ENCODE data around the gene HBQ1. TPM values are rescaled to one million over a fixed set of nuclear protein-coding genes. Genes with fewer than 3 reads are reported as not detected.
"Not testable (repeated sequence)": the region's sequence is repeated elsewhere in the genome, so short reads cannot be mapped to it uniquely, and the experiment has no call there.

The HBQ1 gene
- total RNA-seq, 1 donor from 2014 or later: not detected

DNA sequence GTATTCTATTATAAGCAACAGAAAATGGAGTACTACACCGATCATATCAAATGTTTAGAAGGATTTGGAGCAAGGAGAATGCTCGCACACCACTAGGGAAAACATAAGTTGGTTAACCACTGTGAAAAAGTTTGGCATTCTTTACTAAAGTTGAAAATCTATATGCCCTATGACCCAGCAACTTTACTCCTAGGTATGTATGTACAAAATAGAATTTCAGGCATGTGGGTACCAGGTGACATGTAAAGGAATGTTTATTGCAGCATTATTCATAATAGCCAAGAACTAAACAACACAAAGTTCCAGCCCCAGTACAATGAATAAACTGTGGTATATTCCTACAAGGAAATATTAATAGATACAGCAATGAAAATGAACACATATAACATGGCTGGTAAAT, 33.6 kb upstream of the HBQ1 start:
- no peak overlapping the region for H3K4me3 ChIP-seq
- intact Hi-C loops (cut with DNase I): no loop called here
- H3K9me3 ChIP-seq: no peaks in the 10 kb centered on the region
- H3K27me3 ChIP-seq (ENCODE audit: low read depth): peaks cover 8% of the 10 kb centered on the region
- no peaks in the 10 kb centered on the region for H3K36me3 ChIP-seq
- TF ChIP-seq, protein P1, sequence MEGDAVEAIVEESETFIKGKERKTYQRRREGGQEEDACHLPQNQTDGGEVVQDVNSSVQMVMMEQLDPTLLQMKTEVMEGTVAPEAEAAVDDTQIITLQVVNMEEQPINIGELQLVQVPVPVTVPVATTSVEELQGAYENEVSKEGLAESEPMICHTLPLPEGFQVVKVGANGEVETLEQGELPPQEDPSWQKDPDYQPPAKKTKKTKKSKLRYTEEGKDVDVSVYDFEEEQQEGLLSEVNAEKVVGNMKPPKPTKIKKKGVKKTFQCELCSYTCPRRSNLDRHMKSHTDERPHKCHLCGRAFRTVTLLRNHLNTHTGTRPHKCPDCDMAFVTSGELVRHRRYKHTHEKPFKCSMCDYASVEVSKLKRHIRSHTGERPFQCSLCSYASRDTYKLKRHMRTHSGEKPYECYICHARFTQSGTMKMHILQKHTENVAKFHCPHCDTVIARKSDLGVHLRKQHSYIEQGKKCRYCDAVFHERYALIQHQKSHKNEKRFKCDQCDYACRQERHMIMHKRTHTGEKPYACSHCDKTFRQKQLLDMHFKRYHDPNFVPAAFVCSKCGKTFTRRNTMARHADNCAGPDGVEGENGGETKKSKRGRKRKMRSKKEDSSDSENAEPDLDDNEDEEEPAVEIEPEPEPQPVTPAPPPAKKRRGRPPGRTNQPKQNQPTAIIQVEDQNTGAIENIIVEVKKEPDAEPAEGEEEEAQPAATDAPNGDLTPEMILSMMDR (IDR thresholded peaks at IDR 0.05): no peak
- ATAC-seq: no peak
- H3K27ac ChIP-seq: no peak overlapping the region
- no peak for DNase-seq
- H3K4me1 ChIP-seq: no peaks in the 10 kb centered on the region

DNA sequence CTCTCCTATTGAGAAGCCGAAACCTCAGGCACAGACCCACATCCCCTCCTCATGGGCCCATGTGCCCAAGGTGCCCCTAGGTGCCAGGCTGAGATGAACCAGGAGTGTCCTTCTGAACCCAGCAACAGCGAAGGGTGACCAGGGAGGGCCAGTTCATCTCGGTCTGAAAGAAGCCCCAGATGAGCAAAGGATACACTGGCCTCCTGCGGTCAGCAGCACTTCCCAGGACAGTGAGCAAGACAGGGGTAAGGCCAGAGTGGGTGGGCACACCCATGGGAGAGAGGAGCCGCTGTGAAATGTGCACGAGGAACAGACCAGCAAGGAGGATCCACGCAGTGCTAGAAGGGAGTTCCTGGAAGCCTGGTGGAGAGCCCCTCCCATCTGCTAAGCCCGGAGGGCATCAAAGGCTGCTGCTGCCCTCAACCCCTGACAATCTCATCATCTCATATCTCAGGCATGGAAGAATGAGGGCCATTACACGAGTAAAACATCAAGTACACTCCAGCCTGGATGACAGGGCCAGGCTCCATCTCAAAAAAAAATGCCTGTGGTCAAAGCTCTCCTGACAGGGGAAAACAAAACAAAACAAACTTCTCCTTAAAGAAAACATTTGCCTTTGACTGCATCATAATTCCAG, 31.1 kb upstream of the HBQ1 start:
- Histone ChIP-seq H3K4me3 (no peak overlapping the region), H3K27me3 (ENCODE audit: low read depth) (no peaks in the 10 kb centered on the region), H3K27ac (no peak overlapping the region), H3K36me3 (no peaks in the 10 kb centered on the region), H3K9me3 (no peaks in the 10 kb centered on the region), H3K4me1 (no peaks in the 10 kb centered on the region)
- intact Hi-C loops (cut with DNase I): no loop called here
- TF ChIP-seq, protein P1 (IDR thresholded peaks at IDR 0.05): no peak
- DNase-seq (no peak), ATAC-seq (peak; percentile 57 to 74)

DNA sequence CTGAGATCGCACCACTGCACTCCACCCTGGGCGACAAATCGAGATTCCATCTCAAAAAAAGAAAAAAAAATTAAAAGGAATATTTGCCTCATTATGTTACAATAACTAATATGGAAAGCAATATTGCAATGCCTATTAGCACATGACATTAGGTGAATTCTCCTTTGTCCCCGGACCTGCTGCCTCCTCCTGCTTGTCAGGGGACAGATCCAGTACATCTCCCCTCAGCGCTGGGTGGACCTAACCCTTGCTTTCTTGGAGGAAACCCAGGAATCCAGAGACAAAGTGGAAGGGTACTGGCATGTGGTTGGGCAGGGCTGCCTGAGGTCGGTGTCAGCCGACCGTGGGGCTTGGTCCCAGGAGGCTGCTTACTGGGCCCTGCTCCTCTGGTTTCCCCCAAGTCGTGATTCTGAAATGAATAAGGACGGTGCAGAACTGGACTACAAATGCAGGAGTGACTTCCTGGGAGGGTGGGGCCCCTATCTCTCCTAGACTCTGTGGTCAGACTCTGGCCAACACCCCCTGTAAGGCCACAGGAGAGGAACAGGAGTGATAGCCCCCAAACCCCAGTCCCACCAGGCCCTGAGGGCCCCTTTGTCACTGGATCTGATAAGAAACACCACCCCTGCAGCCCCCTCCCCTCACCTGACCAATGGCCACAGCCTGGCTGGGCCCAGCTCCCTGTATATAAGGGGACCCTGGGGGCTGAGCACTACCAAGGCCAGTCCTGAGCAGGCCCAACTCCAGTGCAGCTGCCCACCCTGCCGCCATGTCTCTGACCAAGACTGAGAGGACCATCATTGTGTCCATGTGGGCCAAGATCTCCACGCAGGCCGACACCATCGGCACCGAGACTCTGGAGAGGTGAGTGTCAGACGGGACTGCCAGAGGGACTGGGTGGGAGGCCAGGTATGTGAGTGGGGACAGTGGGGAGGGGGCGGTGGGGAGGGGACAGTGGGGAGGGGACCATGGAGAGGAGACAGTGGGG, 27.8 kb upstream of the HBQ1 start, which contains the start of gene HBZ:
Gene HBZ, plus strand, starts transcription at position 504 of the 988 bp plus-strand sequence. Its CDS starts 266 bp downstream, at position 770.
- intact Hi-C loops (cut with DNase I): no loop called here
- DNase-seq: no peak
- ATAC-seq: no peak
- H3K4me3 ChIP-seq: no peak within 1 kb of the TSS
- H3K4me1 ChIP-seq: peaks cover 9% of the 10 kb centered on the region
- H3K36me3 ChIP-seq: no peaks in the 10 kb centered on the region
- TF ChIP-seq, protein P1 (IDR thresholded peaks at IDR 0.05): no peak
- no peak within 1 kb of the TSS for H3K27ac ChIP-seq
- H3K27me3 ChIP-seq (ENCODE audit: low read depth): peaks cover 16% of the 10 kb centered on the region
- no peaks in the 10 kb centered on the region for H3K9me3 ChIP-seq

DNA sequence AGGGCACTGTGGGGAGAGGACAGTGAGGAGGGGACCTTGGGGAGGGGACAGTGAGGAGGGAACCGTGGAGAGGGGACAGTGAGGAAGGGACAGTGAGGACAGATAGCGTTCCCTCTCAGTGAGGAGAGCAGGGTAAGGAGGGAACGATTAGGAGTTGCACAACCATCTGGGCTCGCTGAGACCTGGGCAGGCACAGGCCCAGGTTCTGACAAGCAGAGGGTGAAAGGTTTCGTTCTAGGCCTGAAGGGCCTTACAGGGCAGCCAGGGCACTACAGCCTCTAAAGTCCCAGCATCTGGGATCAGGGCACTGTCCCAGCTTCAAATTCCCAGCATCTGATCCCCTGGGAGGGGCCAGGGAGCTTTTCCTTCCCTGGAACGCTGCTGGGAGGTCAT, 27.1 kb upstream of the HBQ1 start:
- intact Hi-C loops (cut with DNase I); H3K4me1 ChIP-seq; H3K4me3 ChIP-seq; H3K27ac ChIP-seq; H3K9me3 ChIP-seq; H3K36me3 ChIP-seq; DNase-seq: not testable (repeated sequence)
- peaks cover 16% of the 10 kb centered on the region for H3K27me3 ChIP-seq (ENCODE audit: low read depth)
- peak; percentile 6 to 13 for ATAC-seq

DNA sequence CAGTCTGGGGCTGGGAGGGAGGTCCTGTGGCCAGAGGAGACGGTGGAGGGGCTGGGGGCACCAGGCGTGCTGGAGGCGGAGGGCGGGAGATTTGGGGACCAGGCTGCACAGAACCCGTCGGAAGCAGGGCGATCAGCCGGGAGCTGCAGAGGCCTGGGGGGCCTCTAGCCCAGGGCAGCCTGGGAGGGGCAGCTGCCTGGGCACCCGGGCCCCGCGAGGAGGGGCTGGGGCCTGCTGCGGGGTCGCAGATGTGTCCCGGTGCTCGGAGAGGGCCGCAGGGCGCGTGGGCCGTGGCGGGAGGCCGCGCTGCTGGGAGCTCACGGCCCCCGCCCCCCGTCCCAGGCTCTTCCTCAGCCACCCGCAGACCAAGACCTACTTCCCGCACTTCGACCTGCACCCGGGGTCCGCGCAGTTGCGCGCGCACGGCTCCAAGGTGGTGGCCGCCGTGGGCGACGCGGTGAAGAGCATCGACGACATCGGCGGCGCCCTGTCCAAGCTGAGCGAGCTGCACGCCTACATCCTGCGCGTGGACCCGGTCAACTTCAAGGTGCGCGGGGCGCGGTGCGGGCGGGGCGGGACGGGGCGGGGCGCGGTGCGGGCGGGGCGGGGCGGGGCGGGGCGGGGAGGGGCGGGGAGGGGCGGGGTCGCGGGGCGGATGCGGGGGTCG, 26.6 kb upstream of the HBQ1 start:
- peaks cover 16% of the 10 kb centered on the region for H3K27me3 ChIP-seq (ENCODE audit: low read depth)
- ATAC-seq: peak; percentile 9 to 14
- intact Hi-C loops (cut with DNase I): not testable (repeated sequence)

DNA sequence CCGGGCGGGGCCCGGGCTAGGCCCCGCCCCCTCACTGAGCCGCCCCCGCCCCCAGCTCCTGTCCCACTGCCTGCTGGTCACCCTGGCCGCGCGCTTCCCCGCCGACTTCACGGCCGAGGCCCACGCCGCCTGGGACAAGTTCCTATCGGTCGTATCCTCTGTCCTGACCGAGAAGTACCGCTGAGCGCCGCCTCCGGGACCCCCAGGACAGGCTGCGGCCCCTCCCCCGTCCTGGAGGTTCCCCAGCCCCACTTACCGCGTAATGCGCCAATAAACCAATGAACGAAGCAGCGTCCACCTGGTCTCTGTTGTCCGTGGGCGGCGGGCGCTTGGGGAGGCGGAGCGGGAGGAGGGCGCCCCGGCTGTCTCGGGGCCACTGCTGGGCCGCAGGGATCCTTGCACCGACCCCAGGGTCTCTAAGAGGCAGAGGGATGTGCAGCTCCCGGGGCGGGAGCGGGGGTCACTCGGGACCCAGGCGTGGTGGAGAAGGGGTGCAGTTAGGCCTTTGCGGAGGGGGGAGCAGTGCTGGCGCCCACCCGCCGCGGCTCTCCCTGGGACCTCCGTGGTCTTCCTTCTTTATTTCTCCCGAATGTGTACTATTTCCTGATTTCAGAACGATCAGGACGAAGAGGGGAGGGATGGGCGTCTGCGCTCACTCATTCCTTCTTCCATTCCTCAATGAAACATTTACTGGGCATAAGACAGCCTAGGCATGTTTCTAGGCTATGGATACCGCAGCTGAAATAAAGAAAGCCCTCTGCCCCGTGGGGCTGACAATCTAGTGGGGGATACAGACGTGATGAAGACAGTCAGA, 25.8 kb upstream of the HBQ1 start:
- TF ChIP-seq, protein P1 (IDR thresholded peaks at IDR 0.05): no peak
- Histone ChIP-seq H3K9me3 (no peaks in the 10 kb centered on the region), H3K4me3 (peak overlapping the region; percentile 59), H3K27me3 (ENCODE audit: low read depth) (peaks cover 16% of the 10 kb centered on the region), H3K27ac (no peak overlapping the region), H3K36me3 (no peaks in the 10 kb centered on the region), H3K4me1 (peaks cover 9% of the 10 kb centered on the region)
- DNase-seq (no peak), ATAC-seq (peak; percentile 52 to 75)
- intact Hi-C loops (cut with DNase I): no loop called here

More for the DNA sequence above, 26.6 kb upstream of the HBQ1 start:
- H3K27ac ChIP-seq, DNase-seq, H3K36me3 ChIP-seq, H3K4me3 ChIP-seq, H3K9me3 ChIP-seq, H3K4me1 ChIP-seq: not testable (repeated sequence)

All from lower lobe of right lung (tissue), 2 donors.